H1 (cell line): ENCODE data around the gene OSM. TPM values are rescaled to one million over a fixed set of nuclear protein-coding genes. Genes with fewer than 3 reads are reported as not detected.

Source experiments
- ATF3 ChIP-seq: IDR thresholded peaks from 2 replicates; pipeline ENCODE4 v1.6.1; 2011; ENCODE audit warnings: low read depth, mild to moderate bottlenecking, low read length; ENCODE audit not compliant: insufficient read depth
- CEBPB ChIP-seq: IDR thresholded peaks from 2 replicates; pipeline ENCODE4 v1.6.1; 2012; ENCODE audit warnings: low read depth, low read length
- FOSL1 ChIP-seq: IDR thresholded peaks from 2 replicates; pipeline ENCODE4 v1.6.1; 2011; ENCODE audit warnings: mild to moderate bottlenecking, low read depth, low read length, moderate library complexity; ENCODE audit not compliant: insufficient read depth
- KDM1A ChIP-seq: fragments of 200-600, 300-600 bp; sonication (generic); IDR thresholded peaks from 2 replicates; pipeline ENCODE4 v1.7.1; 2016; ENCODE audit warnings: mild to moderate bottlenecking, low read length, borderline replicate concordance
- MAFK ChIP-seq: IDR thresholded peaks from 2 replicates; pipeline ENCODE4 v1.6.1; 2012; ENCODE audit warnings: low read depth, mild to moderate bottlenecking, improper control_type of control experiment, low read length
- SIN3A ChIP-seq, 2 experiments: IDR thresholded peaks in 1 of 2; conservative IDR thresholded peaks in 1 of 2; 2 replicates each; pipeline ENCODE4 v1.6.1; 2011 to 2012; ENCODE audit warnings: low read length in 2 of 2, improper control_type of control experiment in 1 of 2, low read depth in 1 of 2, mild to moderate bottlenecking in 1 of 2
- SIRT6 ChIP-seq: IDR thresholded peaks from one replicate; pipeline ENCODE4 v1.7.1; 2012; ENCODE audit warnings: low read length, inconsistent platforms
- polyA plus RNA-seq, 7 experiments: library from polyadenylated mRNA; depleted of rRNA in 3 of 7; stranded (reverse) in 5 of 7; unstranded in 2 of 7; fragments of >200 nt in 5 of 7; fragments of 200-250 nt in 2 of 7; gene quantifications; 1 replicate in 5 of 7; 2 replicates in 1 of 7; 4 replicates in 1 of 7; pipeline versions ENCODE4 v1.2.1 to v1.2.3, GENCODE V29; 2011 to 2013; ENCODE audit warnings: missing spikeins in 2 of 7, mixed read lengths in 2 of 7
- total RNA-seq: library from RNA; stranded (reverse); fragmentation: NEBNext Ultra II Directional; extraction: Animal tissue kit (Norgen Biotek cat#: 25700); gene quantifications from 2 replicates; pipeline ENCODE4 v1.2.1, GENCODE V29; 2021

Gene OSM
- total and polyA plus RNA-seq, 2 of the 8 experiments (the other 6 are each of a cell fraction or from before 2014, with no cell fraction given): not detected

GRCh38 chr22:30315962-30316576 is 49.4 kb upstream of the OSM start (continued):
- TF ChIP-seq CEBPB: no peak
- no peak for TF ChIP-seq ATF3
- no peak for TF ChIP-seq KDM1A
- no peak for TF ChIP-seq MAFK
- TF ChIP-seq FOSL1: no peak
- no peak for TF ChIP-seq SIN3A (conservative IDR thresholded peaks at IDR 0.05 in 1 of 2, IDR thresholded peaks at IDR 0.05 in 1 of 2; ENCODE audit: low read depth in 1 of 2, low read length in 2 of 2)
- TF ChIP-seq SIRT6: no peak
